ENCODE measurements around the gene CHCHD6.

CHCHD6 gene

DNA sequence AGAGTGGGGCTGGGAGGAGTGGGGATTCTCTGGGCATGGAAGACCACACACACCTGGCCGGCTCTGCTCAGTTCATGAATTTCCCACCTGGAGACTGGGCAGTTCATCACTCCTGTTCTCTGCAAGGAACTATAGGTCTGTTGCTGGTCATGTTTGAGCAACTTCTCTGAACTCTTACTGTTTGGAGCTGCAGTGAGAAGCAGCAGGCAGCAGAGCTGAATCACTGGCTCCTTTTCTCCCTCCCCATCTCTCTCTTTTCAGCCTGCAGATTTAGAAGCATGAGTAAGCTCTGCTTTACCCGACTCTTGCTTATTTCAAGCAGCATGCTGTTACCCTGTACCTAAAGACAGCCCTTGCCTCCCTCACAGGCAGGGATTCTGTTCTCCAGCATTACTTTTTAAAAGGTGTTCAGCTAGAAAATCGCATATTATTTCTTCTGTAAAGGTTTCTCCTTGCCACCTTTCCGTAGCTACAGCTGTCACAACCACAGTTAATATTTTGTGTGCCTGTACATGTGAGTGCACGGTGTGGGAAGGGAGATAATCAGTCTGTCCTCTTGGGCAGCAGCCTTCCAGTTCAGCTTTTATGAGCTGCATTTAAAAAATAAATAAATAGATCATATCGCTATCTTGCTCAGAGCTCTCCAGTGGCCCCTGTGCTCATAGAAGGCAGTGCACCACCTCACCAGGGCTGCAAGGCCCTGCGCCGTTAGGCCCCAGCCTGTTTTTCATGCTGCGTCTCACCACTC, 131.6 kb downstream of the CHCHD6 start:
- DNase-seq: no peak

DNA sequence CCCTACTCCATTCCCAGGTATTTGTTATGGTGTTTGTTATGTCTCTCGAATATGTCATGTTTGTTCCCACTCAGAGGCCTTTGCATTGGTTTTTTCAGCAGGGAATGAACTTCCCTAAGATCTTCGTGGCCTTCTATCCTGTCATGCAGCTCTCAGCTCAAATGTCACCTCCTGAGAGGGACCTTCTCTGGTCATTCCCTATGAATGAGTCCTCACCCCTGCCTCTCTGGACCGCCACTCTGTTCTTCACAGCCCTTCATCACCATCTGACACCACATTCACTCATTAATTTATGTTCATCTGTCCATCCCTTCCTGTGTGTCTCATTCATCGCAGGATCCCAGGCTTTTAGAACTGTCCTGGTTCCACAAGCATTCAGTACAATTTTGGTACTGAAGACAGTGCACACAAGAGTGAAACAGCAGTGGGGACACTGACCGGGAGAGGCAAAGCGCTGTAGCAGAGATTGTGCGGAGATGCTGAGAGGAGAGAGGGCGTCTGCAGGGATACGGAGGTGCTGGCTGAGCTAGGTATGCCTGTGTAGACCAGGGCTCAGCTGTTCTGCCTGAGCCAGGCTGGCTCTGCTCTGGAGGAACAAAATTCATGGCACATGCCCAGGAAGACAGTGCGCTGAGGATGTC, 132.3 kb downstream of the CHCHD6 start:
- DNase-seq: no peak

DNA sequence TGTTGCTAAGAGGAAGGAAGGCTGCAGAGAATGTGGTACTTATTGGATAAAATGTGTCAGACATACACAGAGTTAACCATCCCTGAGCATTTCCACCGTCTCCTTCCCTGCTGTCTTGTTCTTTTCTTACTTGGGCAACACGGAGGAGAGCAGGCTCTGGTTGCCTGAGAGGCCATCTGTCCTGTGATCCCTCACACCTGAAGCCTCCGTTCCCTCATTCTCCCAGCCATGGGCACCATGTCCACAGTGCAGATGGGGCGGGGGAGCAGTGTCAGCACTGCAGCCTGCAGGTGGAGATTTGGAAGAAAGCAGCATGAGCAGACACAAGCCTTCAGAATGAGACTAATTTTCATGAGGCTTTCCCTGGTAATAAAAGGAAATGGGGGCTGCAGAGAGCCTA, 133.7 kb downstream of the CHCHD6 start:
- no peak for DNase-seq

DNA sequence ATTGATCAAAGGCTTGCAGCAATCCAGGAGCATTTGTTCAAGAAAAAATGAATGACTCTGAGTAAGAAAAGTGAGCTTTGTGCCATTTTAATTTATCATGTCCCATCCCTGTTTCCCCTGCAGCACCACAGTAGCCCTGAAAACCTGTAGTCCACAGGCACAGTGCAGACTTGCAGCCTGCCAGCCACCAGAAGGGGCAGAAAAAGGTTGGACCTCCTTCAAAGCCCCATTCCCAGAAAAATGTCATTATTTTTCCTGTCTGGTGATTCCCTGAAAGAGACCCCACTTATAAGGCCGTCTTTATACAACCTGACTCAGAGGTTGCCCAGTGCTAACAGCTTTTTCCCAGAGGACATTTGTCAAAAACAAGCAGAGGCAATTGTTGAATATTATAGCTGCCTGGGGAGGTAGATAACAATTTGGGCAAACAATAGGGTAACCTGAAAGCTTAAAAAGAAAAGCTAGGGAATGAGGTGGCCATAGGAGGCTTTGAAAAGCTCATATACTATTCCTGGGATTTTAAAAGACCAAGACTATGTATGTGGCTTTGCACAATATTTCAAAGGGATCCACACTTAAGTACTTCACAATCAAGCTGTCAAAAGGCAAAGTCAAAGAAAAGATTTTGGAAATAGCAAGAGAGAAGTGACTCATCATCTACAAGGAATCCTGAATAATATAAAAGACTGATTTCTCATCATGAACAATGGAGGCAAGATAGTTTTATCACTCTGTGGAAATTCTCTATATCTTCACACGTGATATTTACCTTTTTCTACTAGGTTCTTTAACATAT, 142.1 kb downstream of the CHCHD6 start:
- DNase-seq: no peak

DNA sequence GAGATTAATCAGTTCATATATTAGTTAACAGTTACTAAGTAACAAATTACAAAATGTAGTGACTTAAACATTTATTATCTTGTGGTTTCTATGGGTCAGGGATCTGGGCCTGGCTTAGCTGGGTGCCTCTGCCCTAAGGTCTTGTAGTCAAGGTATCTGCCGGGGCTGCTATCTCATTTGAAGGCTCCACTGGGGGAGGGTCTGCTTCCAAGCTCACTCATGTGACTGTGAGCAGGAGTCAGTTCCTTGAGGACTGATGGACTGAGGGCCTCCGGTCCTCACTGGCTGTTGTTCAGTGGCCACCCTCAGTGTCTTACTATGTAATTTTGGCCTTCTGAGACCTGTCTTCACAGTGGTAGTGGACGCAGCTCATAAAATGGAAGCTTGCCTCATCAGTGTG, 143.0 kb downstream of the CHCHD6 start:
- no peak for DNase-seq

DNA sequence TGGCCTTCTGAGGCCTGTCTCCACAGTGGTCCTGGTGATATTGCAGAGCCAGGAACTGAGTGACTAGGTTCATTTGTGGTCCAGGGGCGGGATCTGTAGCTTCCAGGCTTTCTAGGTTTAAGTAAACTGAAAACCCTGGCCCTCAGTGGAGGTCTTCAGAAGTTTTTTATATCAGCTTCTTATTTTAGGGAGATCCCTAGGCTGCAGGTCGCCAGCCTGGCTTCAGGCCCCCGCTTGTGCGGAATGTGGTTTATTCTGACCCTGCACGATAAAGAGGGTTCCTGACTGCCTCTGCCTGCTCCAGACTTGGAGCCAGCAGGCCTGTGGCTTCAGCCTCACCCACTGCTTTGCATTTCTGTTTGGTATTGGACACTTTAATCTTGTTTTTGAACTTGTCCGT, 145.0 kb downstream of the CHCHD6 start:
- no peak for DNase-seq

DNA sequence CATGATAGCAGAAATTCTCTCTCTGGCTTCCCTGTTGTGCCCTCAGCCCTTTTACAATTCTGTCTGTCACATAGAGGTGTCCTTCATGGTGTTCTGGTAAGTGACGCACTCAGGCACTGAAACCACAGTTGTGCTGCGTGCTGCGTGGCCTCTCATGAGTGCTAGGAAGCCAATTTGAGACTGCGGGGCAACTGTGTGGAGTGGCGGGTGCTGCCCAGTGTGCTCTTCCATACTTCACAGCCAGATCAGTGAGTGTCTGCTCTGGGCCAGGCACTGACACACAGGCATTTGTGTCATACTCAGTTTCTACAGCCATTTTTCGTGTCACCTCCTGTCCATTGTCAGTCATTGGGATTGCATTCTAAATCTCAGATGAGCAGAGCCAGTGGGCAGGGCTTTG, 145.7 kb downstream of the CHCHD6 start:
- DNase-seq: no peak

DNA sequence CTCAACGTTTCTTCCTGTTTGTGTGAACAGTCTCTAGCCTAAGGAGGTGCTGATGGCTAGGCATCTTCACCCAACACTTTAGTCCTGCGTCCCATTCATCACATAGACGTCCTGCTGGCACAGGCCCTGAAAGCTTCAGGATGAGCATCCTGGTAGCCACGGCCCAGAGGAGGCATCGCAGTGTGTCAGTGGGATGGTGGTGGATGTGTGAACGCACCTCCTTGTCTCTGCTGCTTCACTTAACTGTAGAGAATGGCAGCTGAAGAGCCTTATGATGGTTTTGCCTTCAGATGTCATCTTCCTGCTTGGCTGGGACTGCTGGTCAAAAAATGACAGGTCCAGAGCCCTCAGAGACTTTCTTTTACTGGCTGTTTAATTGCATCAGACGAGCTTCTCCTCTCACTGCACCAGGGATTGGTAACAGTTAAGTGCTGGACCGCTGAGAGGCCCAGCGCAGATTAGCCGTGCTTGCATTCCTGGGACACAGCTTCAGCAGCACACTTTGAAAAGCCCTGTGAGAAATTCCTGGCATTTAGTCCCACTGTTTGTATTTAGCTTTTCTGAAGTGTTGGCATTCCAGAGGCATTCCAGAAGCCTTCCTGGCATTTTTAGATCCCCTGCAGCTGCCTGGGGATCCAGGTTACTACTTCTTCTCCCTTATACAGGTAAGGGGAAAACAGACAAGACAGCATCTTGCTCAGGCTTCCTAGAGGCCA, 146.5 kb downstream of the CHCHD6 start:
- peak in 1 of 2 experiments; percentile 55 for DNase-seq

DNA sequence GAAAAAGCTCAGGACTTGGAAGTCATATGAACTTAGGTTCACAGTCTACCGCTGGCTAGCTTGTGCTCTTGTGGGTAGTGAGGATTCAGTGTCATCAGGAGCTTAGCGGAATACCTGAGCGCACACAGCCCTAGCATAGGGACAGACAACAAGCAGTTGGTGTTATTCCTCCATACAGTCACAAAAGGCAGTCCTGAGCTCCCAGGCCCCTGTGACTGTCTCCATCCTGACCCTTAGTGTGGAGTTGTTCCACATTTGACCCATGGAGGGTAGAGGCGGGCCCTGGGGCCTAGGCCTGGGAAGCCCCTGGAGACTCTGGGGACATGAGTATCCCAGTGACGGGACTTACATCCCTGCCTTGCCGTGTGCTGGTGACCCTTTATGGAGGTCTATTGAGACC, 147.3 kb downstream of the CHCHD6 start:
- no peak for DNase-seq

DNA sequence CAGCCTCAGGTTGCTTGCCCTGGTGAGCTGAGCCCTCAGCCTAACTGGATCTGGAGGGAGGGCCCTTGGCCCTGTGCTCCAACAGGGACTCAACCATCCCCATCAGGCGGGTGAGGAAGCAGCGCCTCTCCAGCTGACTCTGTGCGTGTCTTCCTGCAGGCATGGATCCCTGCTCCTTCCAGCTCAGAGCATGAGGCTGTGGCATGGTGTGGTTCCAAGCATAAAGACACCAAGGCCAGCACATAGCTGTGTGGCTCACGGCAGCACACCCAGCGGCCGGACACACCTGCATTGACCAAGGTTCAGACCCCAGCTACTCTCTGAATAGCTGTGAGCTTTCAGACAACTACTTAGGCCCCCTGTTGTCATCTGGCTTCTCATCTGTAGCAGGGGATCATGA, 147.9 kb downstream of the CHCHD6 start:
- DNase-seq: no peak

DNA sequence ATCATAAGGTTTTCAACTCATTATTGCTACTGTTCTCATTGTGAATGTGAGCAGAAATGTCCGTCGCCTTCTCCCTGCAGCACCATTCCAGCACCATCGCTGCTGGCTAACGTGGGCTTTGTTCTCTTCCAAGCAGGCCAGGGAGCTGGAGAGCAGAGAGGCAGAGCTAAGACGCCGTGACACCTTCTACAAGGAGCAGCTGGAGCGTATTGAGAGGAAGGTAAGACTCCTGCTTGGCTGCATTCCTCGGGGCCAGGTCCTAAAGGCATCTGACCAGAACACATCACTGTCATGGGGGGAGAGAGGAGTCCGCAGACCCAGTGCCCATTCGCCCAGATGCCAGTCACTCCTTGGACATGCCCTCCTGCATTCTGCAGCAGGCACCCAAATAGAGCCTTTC, 148.5 kb downstream of the CHCHD6 start:
- no peak for DNase-seq

DNA sequence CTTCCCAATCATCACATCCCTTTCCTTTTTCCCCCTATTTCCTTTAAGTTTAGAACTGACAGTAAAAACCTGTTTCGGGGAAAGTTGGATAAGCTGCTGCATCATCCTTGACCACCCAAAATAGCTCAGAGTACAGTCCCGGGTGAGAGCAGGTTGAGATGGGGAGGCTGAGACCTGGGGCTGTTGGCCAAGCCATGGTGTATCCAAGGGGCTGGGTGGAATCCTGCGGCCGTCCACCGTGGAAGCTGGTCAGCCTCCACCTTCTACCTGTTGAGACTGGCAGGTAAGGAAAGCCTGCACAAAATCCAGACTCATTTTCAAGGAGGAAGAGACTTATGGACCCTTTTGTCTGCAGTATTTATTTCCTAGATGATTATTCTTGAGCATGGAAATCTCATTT, 150.6 kb downstream of the CHCHD6 start:
- no peak for DNase-seq

DNA sequence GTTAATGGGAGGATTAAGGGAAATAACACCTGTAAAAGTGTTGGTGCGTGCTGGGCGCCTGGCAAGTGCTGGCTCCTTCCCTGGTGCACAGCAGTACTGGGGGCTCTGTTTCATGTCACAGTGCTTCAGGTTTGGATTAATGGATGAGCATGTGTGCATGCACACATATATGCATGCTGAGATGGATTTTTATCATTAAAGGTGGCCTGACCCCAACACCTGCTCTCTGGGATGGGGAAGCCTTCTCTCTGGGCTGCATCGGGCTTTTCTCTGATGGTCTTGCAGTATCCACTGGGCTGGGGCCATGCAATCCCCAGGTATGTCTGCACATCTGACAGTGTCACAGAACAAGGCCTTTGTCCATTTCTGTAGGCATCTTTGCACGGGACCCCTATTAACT, 151.3 kb downstream of the CHCHD6 start:
- no peak for DNase-seq

DNA sequence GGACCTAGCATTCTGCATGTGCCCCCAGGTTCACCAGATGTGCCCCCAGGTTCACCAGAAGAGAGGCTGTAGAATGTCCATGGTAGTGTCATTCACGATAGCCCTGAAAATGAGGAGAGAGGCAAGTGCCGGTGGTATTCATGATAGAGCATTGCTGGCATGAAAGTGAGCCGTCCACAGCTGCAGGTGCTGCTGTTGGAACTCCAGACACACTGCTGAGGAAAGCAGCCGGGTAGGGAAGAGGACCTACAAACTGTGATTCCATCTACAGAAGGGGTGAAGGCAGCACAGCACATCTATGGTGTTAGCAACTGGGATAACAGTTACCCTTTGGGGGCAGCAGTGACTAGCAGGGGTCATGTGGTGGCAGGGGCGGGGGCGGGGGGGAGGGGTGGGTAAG, 153.9 kb downstream of the CHCHD6 start:
- DNase-seq: no peak

DNA sequence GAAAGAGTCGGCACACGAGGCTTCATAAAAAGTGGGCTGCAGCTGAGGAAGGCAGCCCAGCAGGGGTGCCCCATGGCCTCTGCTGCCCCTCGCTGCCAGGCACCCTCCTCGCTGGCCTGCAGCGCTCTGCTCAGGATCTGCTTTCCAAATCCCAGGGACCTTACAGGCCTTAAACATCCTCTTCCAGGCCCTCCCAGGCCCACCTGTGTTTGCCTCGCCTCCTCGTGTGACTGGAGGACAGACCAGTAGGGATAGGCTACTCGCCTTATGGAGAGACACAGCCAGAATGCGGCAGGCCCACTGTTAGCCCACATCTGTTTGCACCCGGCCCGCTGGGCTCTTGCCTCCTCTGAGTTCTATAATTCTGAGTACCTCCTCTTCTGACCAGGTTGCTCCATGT, 154.4 kb downstream of the CHCHD6 start:
- DNase-seq: no peak

DNA sequence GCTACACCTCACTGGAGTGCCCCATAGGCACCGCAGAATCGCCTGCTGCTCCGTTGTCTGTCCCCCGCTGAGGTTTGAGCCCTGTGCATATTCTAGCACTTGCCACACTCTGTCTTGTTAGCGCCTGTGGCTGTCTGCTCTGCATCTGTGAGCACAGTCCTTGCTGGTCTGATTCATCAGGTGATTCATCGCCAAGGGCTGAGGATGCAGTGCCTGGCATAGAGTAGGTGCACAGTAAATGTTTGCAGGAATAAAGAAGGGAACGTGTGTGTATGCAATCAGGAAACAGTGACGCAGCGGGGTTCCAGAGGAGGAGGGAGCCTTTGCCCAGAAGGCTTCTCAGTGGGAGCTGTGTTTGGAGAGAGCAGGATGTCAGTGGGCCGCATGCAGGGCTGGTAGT, 154.8 kb downstream of the CHCHD6 start:
- DNase-seq: peak; percentile 29 to 77

DNA sequence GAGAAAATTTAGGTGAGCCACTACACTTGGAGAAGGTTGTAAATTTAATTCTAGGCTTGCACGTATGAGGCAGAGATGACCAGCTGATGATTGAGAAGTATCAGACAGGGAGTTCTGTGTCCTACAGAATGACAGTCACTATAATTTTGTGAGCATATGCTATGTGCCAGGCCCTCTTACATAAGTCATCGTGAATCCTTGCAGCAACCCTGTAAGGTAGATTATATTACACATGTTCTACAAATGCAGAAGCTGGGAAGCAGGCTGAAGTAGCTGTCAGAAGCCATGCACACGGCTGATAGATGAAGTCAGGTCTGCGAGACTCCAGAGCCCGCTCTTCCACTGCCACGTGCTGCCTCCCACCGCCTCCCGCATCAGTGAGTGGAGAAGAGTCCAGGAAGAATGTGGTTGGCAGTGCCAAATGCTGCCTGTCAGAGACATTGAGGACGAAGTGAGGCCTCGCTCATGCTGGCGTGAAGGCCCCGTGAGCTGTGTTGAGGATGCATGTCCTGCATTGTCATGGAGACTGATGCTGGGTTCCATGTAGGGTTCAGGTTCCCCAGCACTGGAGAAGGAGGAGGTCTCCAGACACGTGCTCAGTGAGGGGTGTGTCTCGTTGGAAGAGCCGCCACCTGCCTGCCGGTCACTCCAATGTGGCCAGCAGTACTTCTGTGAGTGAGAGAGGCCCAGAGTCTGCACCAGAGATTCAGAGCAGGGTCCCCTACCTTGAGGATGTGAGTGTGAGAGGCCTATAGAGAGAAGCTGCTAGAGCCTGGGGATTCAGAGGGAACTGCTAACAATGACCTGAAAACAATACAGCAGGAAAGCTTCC, 155.6 kb downstream of the CHCHD6 start:
- no peak for DNase-seq

DNA sequence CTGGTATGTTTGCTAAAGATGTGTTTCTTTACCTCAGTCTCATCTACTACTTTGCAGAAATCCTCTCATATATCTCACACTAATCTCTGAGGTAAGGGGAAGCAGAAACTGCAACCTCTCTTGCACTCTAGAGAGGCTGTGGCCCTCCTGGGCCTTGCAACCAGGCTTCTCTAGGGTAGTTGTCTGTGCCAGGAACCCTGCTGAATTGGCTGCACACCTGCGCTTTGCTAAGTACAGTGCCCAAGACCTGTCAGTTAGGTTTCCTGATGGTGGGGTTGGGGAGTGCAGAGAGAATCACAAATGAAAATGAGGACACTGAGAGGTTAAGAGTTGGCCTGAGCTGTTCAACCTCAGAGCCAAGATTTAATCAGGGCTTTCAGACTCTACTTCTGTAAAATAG, 161.7 kb downstream of the CHCHD6 start:
- no peak for DNase-seq

DNA sequence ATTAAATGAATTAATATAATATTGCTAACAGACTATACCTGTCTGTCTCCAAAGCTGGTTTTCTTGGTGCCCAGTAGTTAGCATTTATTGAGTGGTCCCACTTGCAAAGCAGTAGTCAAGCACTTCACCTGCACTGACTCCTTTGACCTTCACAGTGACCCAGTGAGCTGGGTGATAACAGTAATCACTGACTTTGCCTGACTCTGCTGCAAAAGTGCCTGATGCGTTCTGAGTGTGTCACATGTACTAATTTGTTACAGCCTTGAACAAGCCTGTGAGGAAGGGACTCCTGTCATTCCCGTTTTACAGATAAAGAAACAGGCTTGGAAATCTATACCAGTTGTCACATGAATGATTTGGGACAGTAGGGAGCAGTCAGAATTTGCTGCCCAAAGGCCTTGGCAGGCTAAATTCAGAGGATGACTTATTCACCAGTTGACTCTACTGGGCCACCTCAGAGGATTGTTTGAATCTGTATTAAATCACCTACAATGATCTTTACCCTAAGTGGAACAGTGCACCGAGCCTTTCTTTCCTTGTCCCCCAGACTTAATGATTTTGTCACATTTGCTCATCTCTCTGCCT, 162.2 kb downstream of the CHCHD6 start:
- DNase-seq: no peak

DNA sequence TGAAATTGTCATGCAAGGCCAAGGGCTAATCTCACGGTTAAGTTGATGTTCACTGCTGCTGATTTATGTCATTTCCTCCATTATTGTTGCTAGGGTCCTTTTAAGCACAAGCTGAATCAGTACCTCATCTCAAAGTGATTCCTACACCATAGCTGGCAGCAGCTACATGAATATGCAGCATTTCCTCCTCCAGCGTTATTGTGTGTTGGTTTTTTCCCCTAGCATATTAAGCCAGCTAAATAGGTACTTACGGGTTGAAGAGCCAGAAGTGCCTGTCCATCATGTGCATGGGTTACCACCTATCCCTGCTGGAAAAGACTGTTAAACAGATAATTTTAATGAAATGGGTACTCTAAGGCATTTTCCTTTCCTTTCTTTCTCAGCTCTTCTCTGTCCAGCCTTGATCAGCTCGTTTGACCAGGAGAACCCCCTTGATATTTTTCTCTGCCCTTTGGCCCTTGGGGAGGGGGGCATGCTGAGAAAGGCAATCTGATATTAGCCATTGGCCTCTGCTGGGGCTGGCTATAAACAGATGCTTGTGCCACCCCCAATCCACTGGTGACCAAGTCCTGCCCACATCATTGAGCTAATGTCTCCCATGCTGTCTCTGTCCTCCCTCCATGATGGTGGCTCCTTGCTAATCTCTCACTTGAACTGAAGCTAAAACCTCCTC, 163.3 kb downstream of the CHCHD6 start:
- no peak for DNase-seq

DNA sequence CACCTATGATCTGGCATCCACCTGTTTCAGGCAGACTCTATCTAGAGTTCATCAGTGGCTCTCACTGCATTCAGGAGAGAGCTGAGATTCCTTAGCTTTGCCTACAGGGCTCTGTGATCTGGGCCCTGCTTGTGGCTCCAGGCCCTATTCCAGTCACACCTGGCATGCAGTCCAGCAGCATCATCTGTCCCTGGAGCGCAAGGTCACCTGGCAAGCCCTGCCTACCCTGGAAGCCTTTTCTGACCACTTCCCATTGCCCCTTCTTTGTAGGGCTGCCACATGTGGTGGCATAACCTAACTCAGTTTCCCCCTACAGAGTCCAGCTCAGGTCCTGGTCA, 163.8 kb downstream of the CHCHD6 start:
- DNase-seq: no peak

Data from SW 1271 (cell line).